IMR-90 (cell line): ENCODE data around the gene PLA2G4B. TPM values are rescaled to one million over a fixed set of nuclear protein-coding genes. Genes with fewer than 3 reads are reported as not detected.
"Not testable (repeated sequence)": the region's sequence is repeated elsewhere in the genome, so short reads cannot be mapped to it uniquely, and the experiment has no call there.

ENCODE experiments used
- ATAC-seq: fragments of 200-7000 bp; cut with Tn5 transposase; 2 replicates; pipeline ENCODE4 v1.9.1; 2020; ENCODE audit warnings: low read depth, mild to moderate bottlenecking, moderate library complexity
- BruUV-seq: library from RNA; stranded (reverse); fragments of 400-500 nt; replicated peaks from 2 replicates; lab custom pipeline; 2021; lab: Mats Ljungman, UMichigan
- CTCF ChIA-PET: fragments of 300-600 bp; formaldehyde crosslinking; extraction: SDS; loops from one replicate; lab custom pipeline; 2021; ENCODE audit warnings: antibody characterized with exemption; lab: Yijun Ruan, JAX
- POLR2A ChIA-PET: fragments of 300-600 bp; sonication (Branson Sonifier 250); formaldehyde crosslinking; loops from one replicate; lab custom pipeline; 2022; ENCODE audit warnings: antibody characterized with exemption; ENCODE audit not compliant: unreplicated experiment; lab: Charles Lee
- DNase-seq: peaks from one replicate; pipeline ENCODE4 v3.0.0; 2013
- H2AFZ ChIP-seq: replicated peaks from 2 replicates; pipeline ENCODE3; 2013; ENCODE audit warnings: low read length, mild to moderate bottlenecking; ENCODE audit not compliant: poor library complexity
- H2AK5ac ChIP-seq: 2 replicates; pipeline ENCODE4 v1.6.1; 2013; ENCODE audit warnings: low read depth, low read length, inconsistent platforms
- H2AK9ac ChIP-seq: replicated peaks from 2 replicates; pipeline ENCODE3; 2013; ENCODE audit warnings: mild to moderate bottlenecking, low read depth, low read length, moderate library complexity; ENCODE audit not compliant: poor library complexity
- H2BK120ac ChIP-seq: 2 replicates; pipeline ENCODE4 v1.6.1; 2013; ENCODE audit warnings: low read depth, low read length, inconsistent platforms
- H2BK15ac ChIP-seq: 3 replicates; pipeline ENCODE4 v1.6.1; 2013; ENCODE audit warnings: low read depth, low read length, inconsistent platforms
- H2BK20ac ChIP-seq: 2 replicates; pipeline ENCODE4 v1.6.1; 2013; ENCODE audit warnings: low read depth, mild to moderate bottlenecking, inconsistent platforms, low read length, moderate library complexity
- H2BK5ac ChIP-seq: 2 replicates; pipeline ENCODE4 v1.6.1; 2013; ENCODE audit warnings: mild to moderate bottlenecking, low read depth, low read length, inconsistent platforms; ENCODE audit not compliant: poor library complexity, severe bottlenecking
- H3K14ac ChIP-seq: replicated peaks from 2 replicates; pipeline ENCODE4 v1.6.1; 2013; ENCODE audit warnings: low read depth, low read length, inconsistent platforms
- H3K18ac ChIP-seq: 2 replicates; pipeline ENCODE4 v1.6.1; 2013; ENCODE audit warnings: low read depth, low read length, control low read depth
- H3K23ac ChIP-seq: 2 replicates; pipeline ENCODE4 v1.6.1; 2013; ENCODE audit warnings: low read depth, low read length, inconsistent platforms
- H3K27ac ChIP-seq: 2 replicates; pipeline ENCODE4 v1.5.1; 2013; ENCODE audit warnings: mild to moderate bottlenecking, control low read depth, low read length; ENCODE audit not compliant: insufficient read depth
- H3K27me3 ChIP-seq: 2 replicates; pipeline ENCODE4 v1.6.1; 2013; ENCODE audit warnings: low read length; ENCODE audit not compliant: control insufficient read depth, insufficient read depth
- H3K36me3 ChIP-seq: 2 replicates; pipeline ENCODE4 v1.6.1; 2013; ENCODE audit warnings: low read length, mixed read lengths; ENCODE audit not compliant: control insufficient read depth, insufficient read depth
- H3K4ac ChIP-seq: 2 replicates; pipeline ENCODE4 v1.6.1; 2013; ENCODE audit warnings: low read depth, low read length, inconsistent platforms
- H3K4me1 ChIP-seq: 2 replicates; pipeline ENCODE4 v1.6.1; 2013; ENCODE audit warnings: low read length, mixed read lengths; ENCODE audit not compliant: control insufficient read depth, insufficient read depth
- H3K4me2 ChIP-seq: 2 replicates; pipeline ENCODE4 v1.6.1; 2013; ENCODE audit warnings: low read depth, mild to moderate bottlenecking, control low read depth, low read length, moderate library complexity
- H3K4me3 ChIP-seq: 2 replicates; pipeline ENCODE4 v1.5.1; 2013; ENCODE audit warnings: low read depth, mild to moderate bottlenecking, control low read depth, low read length, moderate library complexity; ENCODE audit not compliant: insufficient read depth
- H3K56ac ChIP-seq: 2 replicates; pipeline ENCODE4 v1.6.1; 2013; ENCODE audit warnings: low read length, inconsistent platforms; ENCODE audit not compliant: insufficient read depth; ENCODE audit errors: extremely low read depth
- H3K79me1 ChIP-seq, 2 experiments: 2 replicates each; pipeline ENCODE4 v1.6.1; 2013; ENCODE audit warnings: low read length in 2 of 2, inconsistent platforms in 1 of 2, low read depth in 1 of 2
- H3K9ac ChIP-seq: 2 replicates; pipeline ENCODE4 v1.6.1; 2013; ENCODE audit warnings: low read depth, low read length, control low read depth
- H3K9me1 ChIP-seq: 2 replicates; pipeline ENCODE4 v1.6.1; 2013; ENCODE audit warnings: low read length, inconsistent platforms; ENCODE audit not compliant: insufficient read depth
- H3K9me3 ChIP-seq: 2 replicates; pipeline ENCODE4 v1.6.1; 2013; ENCODE audit warnings: low read length; ENCODE audit not compliant: control insufficient read depth, insufficient read depth
- H4K20me1 ChIP-seq: 2 replicates; pipeline ENCODE4 v1.6.1; 2013; ENCODE audit warnings: low read length, inconsistent platforms; ENCODE audit not compliant: insufficient read depth
- H4K5ac ChIP-seq: 2 replicates; pipeline ENCODE4 v1.6.1; 2013; ENCODE audit warnings: mild to moderate bottlenecking, low read depth, low read length, control low read depth
- H4K8ac ChIP-seq, 2 experiments: 2 replicates each; pipeline ENCODE4 v1.6.1; 2013; ENCODE audit warnings: low read depth in 2 of 2, low read length in 2 of 2, control low read depth in 1 of 2, inconsistent platforms in 1 of 2
- H4K91ac ChIP-seq: 2 replicates; pipeline ENCODE4 v1.6.1; 2013; ENCODE audit warnings: low read depth, low read length, inconsistent platforms; ENCODE audit not compliant: insufficient read depth
- WGBS, 2 experiments: methylation state at CpG; one replicate each; pipeline versions ENCODE4 v1.1.5 to v1.1.7; 2013; ENCODE audit warnings: missing lambda C conversion rate in 2 of 2; ENCODE audit not compliant: insufficient read length in 1 of 2; ENCODE audit errors: extremely low coverage in 2 of 2; 5-methylcytosine and 5-hydroxymethylcytosine counted together
- dilution Hi-C: fragments of 300-500 bp; cut with HindIII; formaldehyde crosslinking; loops from one replicate; pipeline ENCODE4 v1.14.3; 2018; ENCODE audit warnings: low sequenced_read_pairs; ENCODE audit not compliant: unreplicated experiment
- in situ Hi-C: fragments of 300-500 bp; cut with MboI; formaldehyde crosslinking; loops from 3 replicates; pipeline ENCODE4 v1.14.3; 2019; ENCODE audit warnings: low sequenced_read_pairs, inconsistent platforms, mixed read lengths
- intact Hi-C: fragments of 100-400 bp; cut with micrococcal nuclease; formaldehyde crosslinking; loops from 2 replicates; pipeline ENCODE4 v1.10.0; 2022
- polyA plus RNA-seq, 3 experiments: library from polyadenylated mRNA; depleted of rRNA; stranded (reverse); fragments of >200 nt; gene quantifications; 2 replicates each; pipeline ENCODE4 v1.2.3, GENCODE V29; 2012; ENCODE audit warnings: low replicate concordance in 1 of 3
- total RNA-seq: library from RNA; depleted of rRNA; stranded (reverse); fragments of >200 nt; gene quantifications from 2 replicates; pipeline ENCODE4 v1.2.3, GENCODE V29; 2012

Gene PLA2G4B
- total and polyA plus RNA-seq, 2 of the 4 experiments (the other 2 are of a cell fraction) = 0.18 to 3.1 TPM

DNA sequence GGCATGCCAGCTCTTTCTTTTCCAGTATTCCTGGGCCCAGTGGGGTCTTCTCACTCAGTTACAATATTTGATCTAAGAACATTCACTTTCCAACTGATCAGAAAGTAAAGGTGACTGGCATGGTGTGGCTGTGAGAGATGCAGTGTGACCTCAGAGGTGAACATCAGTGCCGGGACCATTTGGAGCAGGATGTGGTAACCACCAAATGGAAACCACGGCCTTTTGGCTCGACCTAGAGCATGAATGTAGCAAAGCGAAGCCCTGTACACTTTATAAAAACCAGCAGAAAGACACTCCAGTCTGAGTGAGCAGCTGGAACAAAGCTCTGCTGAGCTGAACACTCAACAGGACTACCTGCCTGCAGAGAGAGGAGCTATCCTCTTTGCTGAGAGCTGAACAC, 7.4 kb upstream of the PLA2G4B start:
- not testable (repeated sequence) for H2BK120ac ChIP-seq

More for the DNA sequence above, 7.4 kb upstream of the PLA2G4B start:
- H3K4me1 ChIP-seq, H2BK20ac ChIP-seq, H2BK15ac ChIP-seq, H3K36me3 ChIP-seq, H3K27ac ChIP-seq, POLR2A ChIA-PET, H3K4me3 ChIP-seq, H4K91ac ChIP-seq, H4K20me1 ChIP-seq, intact Hi-C loops, H2BK5ac ChIP-seq, H4K5ac ChIP-seq, H3K14ac ChIP-seq, BruUV-seq, H3K18ac ChIP-seq, H4K8ac ChIP-seq, dilution Hi-C loops, H3K9me3 ChIP-seq, H3K4me2 ChIP-seq, H3K23ac ChIP-seq, H3K56ac ChIP-seq, H2AFZ ChIP-seq, DNase-seq, H3K9ac ChIP-seq, H2AK5ac ChIP-seq, H2AK9ac ChIP-seq, H3K27me3 ChIP-seq, in situ Hi-C loops, H3K4ac ChIP-seq, ATAC-seq, CTCF ChIA-PET: not testable (repeated sequence)
- Histone ChIP-seq H3K9me1 (peaks cover 11% of the 10 kb centered on the region; the same call in 1 of the 2 replicates), H3K79me1 (peaks cover 17 to 30% of the 10 kb centered on the region in 2 experiments)
- WGBS, 2 experiments = 70% methylated on average over 3 of the region's 4 CpGs; no CpG with 5 or more reads in 1 of the 2 experiments
